ENCODE measurements around the gene DNAH3.

DNA sequence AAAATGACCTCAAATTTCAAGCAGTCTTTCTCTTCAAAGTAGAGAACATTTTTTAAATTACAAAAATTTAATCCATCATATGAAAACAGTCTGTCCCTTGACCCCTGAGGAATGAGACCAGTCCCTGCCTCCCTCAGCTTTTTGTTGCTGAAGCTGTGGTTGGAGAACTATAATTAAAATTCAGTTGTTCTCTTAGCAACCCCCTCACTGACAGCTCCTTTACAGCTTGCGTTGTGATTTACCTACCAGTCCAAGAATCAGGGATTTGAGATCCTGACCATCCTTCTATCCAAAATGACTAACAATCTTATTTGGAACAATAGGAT is 220.3 kb downstream of the DNAH3 start:
- TF ChIP-seq, protein P1, sequence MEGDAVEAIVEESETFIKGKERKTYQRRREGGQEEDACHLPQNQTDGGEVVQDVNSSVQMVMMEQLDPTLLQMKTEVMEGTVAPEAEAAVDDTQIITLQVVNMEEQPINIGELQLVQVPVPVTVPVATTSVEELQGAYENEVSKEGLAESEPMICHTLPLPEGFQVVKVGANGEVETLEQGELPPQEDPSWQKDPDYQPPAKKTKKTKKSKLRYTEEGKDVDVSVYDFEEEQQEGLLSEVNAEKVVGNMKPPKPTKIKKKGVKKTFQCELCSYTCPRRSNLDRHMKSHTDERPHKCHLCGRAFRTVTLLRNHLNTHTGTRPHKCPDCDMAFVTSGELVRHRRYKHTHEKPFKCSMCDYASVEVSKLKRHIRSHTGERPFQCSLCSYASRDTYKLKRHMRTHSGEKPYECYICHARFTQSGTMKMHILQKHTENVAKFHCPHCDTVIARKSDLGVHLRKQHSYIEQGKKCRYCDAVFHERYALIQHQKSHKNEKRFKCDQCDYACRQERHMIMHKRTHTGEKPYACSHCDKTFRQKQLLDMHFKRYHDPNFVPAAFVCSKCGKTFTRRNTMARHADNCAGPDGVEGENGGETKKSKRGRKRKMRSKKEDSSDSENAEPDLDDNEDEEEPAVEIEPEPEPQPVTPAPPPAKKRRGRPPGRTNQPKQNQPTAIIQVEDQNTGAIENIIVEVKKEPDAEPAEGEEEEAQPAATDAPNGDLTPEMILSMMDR (IDR thresholded peaks at IDR 0.05 in 8 of 11, conservative IDR thresholded peaks at IDR 0.05 in 3 of 11), result no peak
- TF ChIP-seq POLR2AphosphoS5 (IDR thresholded peaks at IDR 0.05), result no peak
